ENCODE measurements around the gene SLC18B1.
A peak's percentile ranks its signal among the peaks of the same experiment; 100 is the strongest.

Gene SLC18B1

GRCh38 chr6:132814716-132815570 lies 16.5 kb upstream of the SLC18B1 start:
- DNase-seq (ENCODE audit: insufficient read length, low spot score): no peak
- no peak for FAIRE-seq
- no peak for TF ChIP-seq POLR2A (IDR thresholded peaks at IDR 0.05; ENCODE audit: low read depth, low read length)

GRCh38 chr6:132813173-132813856 lies 14.9 kb upstream of the SLC18B1 start:
- TF ChIP-seq POLR2A (IDR thresholded peaks at IDR 0.05; ENCODE audit: low read depth, low read length): no peak
- DNase-seq (ENCODE audit: insufficient read length, low spot score): no peak
- FAIRE-seq: no peak

GRCh38 chr6:132812756-132813172 lies 14.3 kb upstream of the SLC18B1 start:
- no peak for TF ChIP-seq POLR2A (IDR thresholded peaks at IDR 0.05; ENCODE audit: low read depth, low read length)
- FAIRE-seq (no peak), DNase-seq (ENCODE audit: insufficient read length, low spot score) (no peak)

- no peak for FAIRE-seq
- no peak for DNase-seq (ENCODE audit: insufficient read length, low spot score)
- no peak for TF ChIP-seq POLR2A (IDR thresholded peaks at IDR 0.05; ENCODE audit: low read depth, low read length)
These were observed 13.9 kb upstream of the SLC18B1 start for GRCh38 chr6:132812255-132812732.

GRCh38 chr6:132811276-132811675 lies 12.8 kb upstream of the SLC18B1 start:
- FAIRE-seq (no peak), DNase-seq (ENCODE audit: insufficient read length, low spot score) (no peak)

GRCh38 chr6:132805548-132805947 lies 7.1 kb upstream of the SLC18B1 start:
- TF ChIP-seq POLR2A (IDR thresholded peaks at IDR 0.05; ENCODE audit: low read depth, low read length): no peak
- FAIRE-seq: no peak

More at GRCh38 chr6:132811276-132811675, 12.8 kb upstream of the SLC18B1 start:
- no peak for TF ChIP-seq POLR2A (IDR thresholded peaks at IDR 0.05; ENCODE audit: low read depth, low read length)

GRCh38 chr6:132804251-132804650 lies 5.8 kb upstream of the SLC18B1 start:
- DNase-seq (ENCODE audit: insufficient read length, low spot score) (no peak), FAIRE-seq (no peak)
- no peak for TF ChIP-seq POLR2A (IDR thresholded peaks at IDR 0.05; ENCODE audit: low read depth, low read length)

More at GRCh38 chr6:132805548-132805947, 7.1 kb upstream of the SLC18B1 start:
- DNase-seq (ENCODE audit: insufficient read length, low spot score): no peak

GRCh38 chr6:132800656-132801055 lies 2.2 kb upstream of the SLC18B1 start:
- DNase-seq (ENCODE audit: insufficient read length, low spot score) (no peak), FAIRE-seq (no peak)
- TF ChIP-seq POLR2A (IDR thresholded peaks at IDR 0.05; ENCODE audit: low read depth, low read length): no peak

- TF ChIP-seq POLR2A (IDR thresholded peaks at IDR 0.05; ENCODE audit: low read depth, low read length): no peak
- no peak for DNase-seq (ENCODE audit: insufficient read length, low spot score)
- FAIRE-seq: peak; percentile 92
These were observed 567 bp upstream of the SLC18B1 start for GRCh38 chr6:132798869-132799538.

GRCh38 chr6:132795461-132795860 lies 3.0 kb downstream of the SLC18B1 start:
- no peak for TF ChIP-seq POLR2A (IDR thresholded peaks at IDR 0.05; ENCODE audit: low read depth, low read length)
- DNase-seq (ENCODE audit: insufficient read length, low spot score) (no peak), FAIRE-seq (no peak)

GRCh38 chr6:132792510-132792909 lies 5.9 kb downstream of the SLC18B1 start:
- no peak for TF ChIP-seq POLR2A (IDR thresholded peaks at IDR 0.05; ENCODE audit: low read depth, low read length)
- no peak for FAIRE-seq

GRCh38 chr6:132790450-132790849 lies 8.0 kb downstream of the SLC18B1 start:
- no peak for FAIRE-seq
- no peak for TF ChIP-seq POLR2A (IDR thresholded peaks at IDR 0.05; ENCODE audit: low read depth, low read length)
- no peak for DNase-seq (ENCODE audit: insufficient read length, low spot score)

More at GRCh38 chr6:132792510-132792909, 5.9 kb downstream of the SLC18B1 start:
- DNase-seq (ENCODE audit: insufficient read length, low spot score): no peak

- TF ChIP-seq POLR2A (IDR thresholded peaks at IDR 0.05; ENCODE audit: low read depth, low read length): no peak
- no peak for FAIRE-seq
- no peak for DNase-seq (ENCODE audit: insufficient read length, low spot score)
These were observed 9.1 kb downstream of the SLC18B1 start for GRCh38 chr6:132789396-132789776.
